ENCODE measurements around the gene CFAP46. TPM values are rescaled to one million over a fixed set of nuclear protein-coding genes. Genes with fewer than 3 reads are reported as not detected.

The CFAP46 gene
- total and polyA plus RNA-seq, 2 experiments from 2014 or later = 3.1 to 5.4 TPM

DNA sequence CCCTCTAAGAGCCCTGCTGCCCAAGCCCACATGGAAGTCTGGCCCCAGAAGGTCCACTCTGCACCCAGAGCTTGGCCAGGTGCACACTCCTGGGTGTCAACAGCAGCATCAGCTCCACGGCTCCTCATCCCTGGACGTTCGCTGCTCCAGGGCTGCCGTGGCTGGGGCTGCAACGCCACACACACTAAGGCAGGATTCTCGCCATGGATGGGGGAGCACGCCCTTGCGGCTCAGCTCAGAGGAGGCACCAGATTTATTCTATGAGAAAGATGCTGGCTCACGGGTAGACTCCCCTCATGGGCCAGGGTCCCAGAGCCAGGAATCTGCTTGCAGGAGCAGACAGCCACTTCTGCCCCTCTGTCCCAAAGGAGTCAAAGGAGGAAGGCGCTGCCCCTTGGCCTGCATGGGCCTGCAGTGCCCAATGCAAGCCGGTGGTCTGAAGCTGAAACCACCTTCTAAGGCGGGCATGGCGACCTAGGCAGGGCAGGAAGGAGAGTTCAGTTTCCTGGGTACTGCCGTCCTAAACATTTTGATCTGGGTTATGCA lies 42.1 kb downstream of the CFAP46 start (continued):
- TF ChIP-seq EZH2phosphoT487 (IDR thresholded peaks at IDR 0.05; ENCODE audit: unreplicated experiment) (no peak), POLR2AphosphoS5 (IDR thresholded peaks at IDR 0.05; ENCODE audit: low read depth) (no peak), JUNB (IDR thresholded peaks at IDR 0.05; ENCODE audit: unreplicated experiment) (no peak), REST (IDR thresholded peaks at IDR 0.05; ENCODE audit: unreplicated experiment) (no peak), ZNF114 (CRISPR knock-in tag; IDR thresholded peaks at IDR 0.05) (no peak), NANOG (IDR thresholded peaks at IDR 0.05; ENCODE audit: borderline replicate concordance) (no peak), ZNF331 (CRISPR knock-in tag; IDR thresholded peaks at IDR 0.05; ENCODE audit: low read depth) (no peak), EZH2 (IDR thresholded peaks at IDR 0.05; ENCODE audit: low read depth, unreplicated experiment) (no peak)
- TF ChIP-seq, protein P1, sequence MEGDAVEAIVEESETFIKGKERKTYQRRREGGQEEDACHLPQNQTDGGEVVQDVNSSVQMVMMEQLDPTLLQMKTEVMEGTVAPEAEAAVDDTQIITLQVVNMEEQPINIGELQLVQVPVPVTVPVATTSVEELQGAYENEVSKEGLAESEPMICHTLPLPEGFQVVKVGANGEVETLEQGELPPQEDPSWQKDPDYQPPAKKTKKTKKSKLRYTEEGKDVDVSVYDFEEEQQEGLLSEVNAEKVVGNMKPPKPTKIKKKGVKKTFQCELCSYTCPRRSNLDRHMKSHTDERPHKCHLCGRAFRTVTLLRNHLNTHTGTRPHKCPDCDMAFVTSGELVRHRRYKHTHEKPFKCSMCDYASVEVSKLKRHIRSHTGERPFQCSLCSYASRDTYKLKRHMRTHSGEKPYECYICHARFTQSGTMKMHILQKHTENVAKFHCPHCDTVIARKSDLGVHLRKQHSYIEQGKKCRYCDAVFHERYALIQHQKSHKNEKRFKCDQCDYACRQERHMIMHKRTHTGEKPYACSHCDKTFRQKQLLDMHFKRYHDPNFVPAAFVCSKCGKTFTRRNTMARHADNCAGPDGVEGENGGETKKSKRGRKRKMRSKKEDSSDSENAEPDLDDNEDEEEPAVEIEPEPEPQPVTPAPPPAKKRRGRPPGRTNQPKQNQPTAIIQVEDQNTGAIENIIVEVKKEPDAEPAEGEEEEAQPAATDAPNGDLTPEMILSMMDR (conservative IDR thresholded peaks at IDR 0.05; ENCODE audit: low read depth in 2 of 2) = no peak

- H3K27ac ChIP-seq (ENCODE audit: low read depth) = no peak overlapping the region
- no peak overlapping the region for H3K4me3 ChIP-seq
- H4K20me1 ChIP-seq (replicated peaks; ENCODE audit: insufficient read depth) = no peaks in the 10 kb centered on the region
- H3K27me3 ChIP-seq (ENCODE audit: insufficient read depth) = no peaks in the 10 kb centered on the region
- H3K36me3 ChIP-seq (ENCODE audit: insufficient read depth) = no peaks in the 10 kb centered on the region
- H3K27me3 Mint-ChIP-seq (ENCODE audit: insufficient read depth, low read depth, poor library complexity) = no peaks in the 10 kb centered on the region
- ATAC-seq = no peak
- DNase-seq (ENCODE audit: low spot score) = no peak
- H3K4me1 Mint-ChIP-seq = peaks cover 4% of the 10 kb centered on the region; the same call in 2 of the 3 replicates
- H3K4me3 Mint-ChIP-seq = no peak overlapping the region
- H3K4me2 ChIP-seq = no peak overlapping the region
- H3K27ac Mint-ChIP-seq = no peak overlapping the region
- peaks cover 7% of the 10 kb centered on the region; the same call in 1 of the 3 replicates for H3K36me3 Mint-ChIP-seq (ENCODE audit: low read depth)
- H3K4me1 ChIP-seq (ENCODE audit: insufficient read depth) = no peaks in the 10 kb centered on the region
- H2AFZ ChIP-seq = no peak overlapping the region
- H3F3A ChIP-seq (replicated peaks; ENCODE audit: low read depth) = no peaks in the 10 kb centered on the region
- no peaks in the 10 kb centered on the region for H3K79me2 ChIP-seq (replicated peaks; ENCODE audit: insufficient read depth)
- peaks cover 14% of the 10 kb centered on the region for H3K9me3 Mint-ChIP-seq
- H3K9me2 ChIP-seq (ENCODE audit: insufficient read depth) = no peaks in the 10 kb centered on the region
- TF ChIP-seq, protein P2, sequence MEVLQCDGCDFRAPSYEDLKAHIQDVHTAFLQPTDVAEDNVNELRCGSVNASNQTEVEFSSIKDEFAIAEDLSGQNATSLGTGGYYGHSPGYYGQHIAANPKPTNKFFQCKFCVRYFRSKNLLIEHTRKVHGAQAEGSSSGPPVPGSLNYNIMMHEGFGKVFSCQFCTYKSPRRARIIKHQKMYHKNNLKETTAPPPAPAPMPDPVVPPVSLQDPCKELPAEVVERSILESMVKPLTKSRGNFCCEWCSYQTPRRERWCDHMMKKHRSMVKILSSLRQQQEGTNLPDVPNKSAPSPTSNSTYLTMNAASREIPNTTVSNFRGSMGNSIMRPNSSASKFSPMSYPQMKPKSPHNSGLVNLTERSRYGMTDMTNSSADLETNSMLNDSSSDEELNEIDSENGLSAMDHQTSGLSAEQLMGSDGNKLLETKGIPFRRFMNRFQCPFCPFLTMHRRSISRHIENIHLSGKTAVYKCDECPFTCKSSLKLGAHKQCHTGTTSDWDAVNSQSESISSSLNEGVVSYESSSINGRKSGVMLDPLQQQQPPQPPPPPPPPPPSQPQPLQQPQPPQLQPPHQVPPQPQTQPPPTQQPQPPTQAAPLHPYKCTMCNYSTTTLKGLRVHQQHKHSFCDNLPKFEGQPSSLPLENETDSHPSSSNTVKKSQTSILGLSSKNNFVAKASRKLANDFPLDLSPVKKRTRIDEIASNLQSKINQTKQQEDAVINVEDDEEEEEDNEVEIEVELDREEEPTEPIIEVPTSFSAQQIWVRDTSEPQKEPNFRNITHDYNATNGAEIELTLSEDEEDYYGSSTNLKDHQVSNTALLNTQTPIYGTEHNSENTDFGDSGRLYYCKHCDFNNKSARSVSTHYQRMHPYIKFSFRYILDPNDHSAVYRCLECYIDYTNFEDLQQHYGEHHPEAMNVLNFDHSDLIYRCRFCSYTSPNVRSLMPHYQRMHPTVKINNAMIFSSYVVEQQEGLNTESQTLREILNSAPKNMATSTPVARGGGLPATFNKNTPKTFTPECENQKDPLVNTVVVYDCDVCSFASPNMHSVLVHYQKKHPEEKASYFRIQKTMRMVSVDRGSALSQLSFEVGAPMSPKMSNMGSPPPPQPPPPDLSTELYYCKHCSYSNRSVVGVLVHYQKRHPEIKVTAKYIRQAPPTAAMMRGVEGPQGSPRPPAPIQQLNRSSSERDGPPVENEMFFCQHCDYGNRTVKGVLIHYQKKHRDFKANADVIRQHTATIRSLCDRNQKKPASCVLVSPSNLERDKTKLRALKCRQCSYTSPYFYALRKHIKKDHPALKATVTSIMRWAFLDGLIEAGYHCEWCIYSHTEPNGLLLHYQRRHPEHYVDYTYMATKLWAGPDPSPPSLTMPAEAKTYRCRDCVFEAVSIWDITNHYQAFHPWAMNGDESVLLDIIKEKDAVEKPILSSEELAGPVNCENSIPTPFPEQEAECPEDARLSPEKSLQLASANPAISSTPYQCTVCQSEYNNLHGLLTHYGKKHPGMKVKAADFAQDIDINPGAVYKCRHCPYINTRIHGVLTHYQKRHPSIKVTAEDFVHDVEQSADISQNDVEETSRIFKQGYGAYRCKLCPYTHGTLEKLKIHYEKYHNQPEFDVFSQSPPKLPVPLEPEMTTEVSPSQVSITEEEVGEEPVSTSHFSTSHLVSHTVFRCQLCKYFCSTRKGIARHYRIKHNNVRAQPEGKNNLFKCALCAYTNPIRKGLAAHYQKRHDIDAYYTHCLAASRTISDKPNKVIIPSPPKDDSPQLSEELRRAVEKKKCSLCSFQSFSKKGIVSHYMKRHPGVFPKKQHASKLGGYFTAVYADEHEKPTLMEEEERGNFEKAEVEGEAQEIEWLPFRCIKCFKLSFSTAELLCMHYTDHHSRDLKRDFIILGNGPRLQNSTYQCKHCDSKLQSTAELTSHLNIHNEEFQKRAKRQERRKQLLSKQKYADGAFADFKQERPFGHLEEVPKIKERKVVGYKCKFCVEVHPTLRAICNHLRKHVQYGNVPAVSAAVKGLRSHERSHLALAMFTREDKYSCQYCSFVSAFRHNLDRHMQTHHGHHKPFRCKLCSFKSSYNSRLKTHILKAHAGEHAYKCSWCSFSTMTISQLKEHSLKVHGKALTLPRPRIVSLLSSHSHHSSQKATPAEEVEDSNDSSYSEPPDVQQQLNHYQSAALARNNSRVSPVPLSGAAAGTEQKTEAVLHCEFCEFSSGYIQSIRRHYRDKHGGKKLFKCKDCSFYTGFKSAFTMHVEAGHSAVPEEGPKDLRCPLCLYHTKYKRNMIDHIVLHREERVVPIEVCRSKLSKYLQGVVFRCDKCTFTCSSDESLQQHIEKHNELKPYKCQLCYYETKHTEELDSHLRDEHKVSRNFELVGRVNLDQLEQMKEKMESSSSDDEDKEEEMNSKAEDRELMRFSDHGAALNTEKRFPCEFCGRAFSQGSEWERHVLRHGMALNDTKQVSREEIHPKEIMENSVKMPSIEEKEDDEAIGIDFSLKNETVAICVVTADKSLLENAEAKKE (CRISPR knock-in tag; IDR thresholded peaks at IDR 0.05) = no peak
- no peak for TF ChIP-seq JUNB (IDR thresholded peaks at IDR 0.05; ENCODE audit: unreplicated experiment)
- no peak for TF ChIP-seq ZNF114 (CRISPR knock-in tag; IDR thresholded peaks at IDR 0.05)
- TF ChIP-seq ZNF331 (CRISPR knock-in tag; IDR thresholded peaks at IDR 0.05; ENCODE audit: low read depth) = no peak
- TF ChIP-seq POLR2AphosphoS5 (IDR thresholded peaks at IDR 0.05; ENCODE audit: low read depth) = no peak
- TF ChIP-seq, protein P1 (conservative IDR thresholded peaks at IDR 0.05; ENCODE audit: low read depth in 2 of 2) = no peak
- no peak for TF ChIP-seq NANOG (IDR thresholded peaks at IDR 0.05; ENCODE audit: borderline replicate concordance)
- TF ChIP-seq EZH2phosphoT487 (IDR thresholded peaks at IDR 0.05; ENCODE audit: unreplicated experiment) = no peak
- no peak for TF ChIP-seq EZH2 (IDR thresholded peaks at IDR 0.05; ENCODE audit: low read depth, unreplicated experiment)
Measured at GRCh38 chr10:132899751-132900065, 42.7 kb downstream of the CFAP46 start.
